BLaER1 (cell line): ENCODE measurements around the gene MUSTN1.

ENCODE experiments used
- H3K27ac ChIP-seq: shearing (Covaris generic); formaldehyde crosslinking; 2 replicates; pipeline ENCODE4 v1.8.1; 2022
- H3K27me3 ChIP-seq: shearing (Covaris generic); formaldehyde crosslinking; 2 replicates; pipeline ENCODE4 v1.8.1; 2022
- H3K36me3 ChIP-seq: shearing (Covaris generic); formaldehyde crosslinking; 2 replicates; pipeline ENCODE4 v1.8.1; 2022
- H3K4me1 ChIP-seq: shearing (Covaris generic); formaldehyde crosslinking; 2 replicates; pipeline ENCODE4 v1.8.1; 2022
- H3K4me2 ChIP-seq: shearing (Covaris generic); formaldehyde crosslinking; 2 replicates; pipeline ENCODE4 v1.8.1; 2022
- H3K4me3 ChIP-seq: shearing (Covaris generic); formaldehyde crosslinking; 2 replicates; pipeline ENCODE4 v1.8.1; 2022
- H3K9ac ChIP-seq: shearing (Covaris generic); formaldehyde crosslinking; 2 replicates; pipeline ENCODE4 v1.8.1; 2022
- H3K9me3 ChIP-seq: shearing (Covaris generic); formaldehyde crosslinking; 2 replicates; pipeline ENCODE4 v1.8.1; 2022
- H4K20me1 ChIP-seq: shearing (Covaris generic); formaldehyde crosslinking; 2 replicates; pipeline ENCODE4 v1.8.1; 2022
- Cebpa-rat ChIP-seq: shearing (Covaris generic); IDR thresholded peaks from 2 replicates; pipeline ENCODE4 v1.8.1; 2022

Gene MUSTN1

GRCh38 chr3:52838561-52839267 lies 3.9 kb upstream of the MUSTN1 start:
- peak overlapping the region; percentile 72 for H3K4me2 ChIP-seq
- H3K9me3 ChIP-seq = no peaks in the 10 kb centered on the region
- peaks cover 99% of the 10 kb centered on the region for H3K4me1 ChIP-seq
- TF ChIP-seq Cebpa-rat = no peak
- H3K27me3 ChIP-seq = no peaks in the 10 kb centered on the region
- H3K9ac ChIP-seq = peak overlapping the region; percentile 17; the same call in 1 of the 2 replicates
- peaks cover 31% of the 10 kb centered on the region; the same call in 1 of the 2 replicates for H3K36me3 ChIP-seq
- peak overlapping the region; percentile 52; the same call in 1 of the 2 replicates for H3K27ac ChIP-seq
- no peak overlapping the region for H3K4me3 ChIP-seq
- no peaks in the 10 kb centered on the region for H4K20me1 ChIP-seq

- no peak for TF ChIP-seq Cebpa-rat
- Histone ChIP-seq H3K9me3 (no peaks in the 10 kb centered on the region), H3K4me1 (peaks cover 99% of the 10 kb centered on the region), H3K4me2 (peak overlapping the region; percentile 72), H3K4me3 (no peak overlapping the region), H3K36me3 (peaks cover 23% of the 10 kb centered on the region; the same call in 1 of the 2 replicates), H4K20me1 (no peaks in the 10 kb centered on the region), H3K27ac (peak overlapping the region; percentile 62), H3K27me3 (no peaks in the 10 kb centered on the region), H3K9ac (peak overlapping the region; percentile 17; the same call in 1 of the 2 replicates)
Observed at GRCh38 chr3:52836986-52837385, 2.2 kb upstream of the MUSTN1 start.

GRCh38 chr3:52836471-52836845 lies 1.6 kb upstream of the MUSTN1 start:
- Histone ChIP-seq H3K4me1 (peaks cover 99% of the 10 kb centered on the region), H3K9ac (peak overlapping the region; percentile 17; the same call in 1 of the 2 replicates), H3K36me3 (peaks cover 21% of the 10 kb centered on the region; the same call in 1 of the 2 replicates), H3K27me3 (no peaks in the 10 kb centered on the region), H3K9me3 (no peaks in the 10 kb centered on the region), H4K20me1 (no peaks in the 10 kb centered on the region), H3K4me3 (no peak overlapping the region), H3K4me2 (peak overlapping the region; percentile 72), H3K27ac (peak overlapping the region; percentile 62)
- TF ChIP-seq Cebpa-rat = no peak

- no peak for TF ChIP-seq Cebpa-rat
- peak overlapping the region; percentile 62 for H3K27ac ChIP-seq
Observed at GRCh38 chr3:52835766-52836470, 1.1 kb upstream of the MUSTN1 start.

GRCh38 chr3:52833202-52833601 lies 1.6 kb downstream of the MUSTN1 start:
- TF ChIP-seq Cebpa-rat = no peak
- H3K27me3 ChIP-seq = no peaks in the 10 kb centered on the region
- no peaks in the 10 kb centered on the region for H3K9me3 ChIP-seq
- H3K9ac ChIP-seq = no peak overlapping the region
- peak overlapping the region; percentile 82; the same call in 1 of the 2 replicates for H3K4me2 ChIP-seq
- H3K27ac ChIP-seq = no peak overlapping the region
- H3K4me3 ChIP-seq = no peak overlapping the region
- 0 out of 2 replicates have a peak, but pooled peaks cover 14% of the 10 kb centered on the region for H3K36me3 ChIP-seq
- H3K4me1 ChIP-seq = peaks cover 80% of the 10 kb centered on the region
- no peaks in the 10 kb centered on the region for H4K20me1 ChIP-seq

More at GRCh38 chr3:52835766-52836470, 1.1 kb upstream of the MUSTN1 start:
- Histone ChIP-seq H3K9me3 (no peaks in the 10 kb centered on the region), H3K36me3 (peaks cover 21% of the 10 kb centered on the region; the same call in 1 of the 2 replicates), H4K20me1 (no peaks in the 10 kb centered on the region), H3K4me3 (no peak overlapping the region), H3K4me1 (peaks cover 99% of the 10 kb centered on the region), H3K9ac (0 out of 2 replicates have a peak overlapping the region, but pooled peaks have one; percentile 17), H3K4me2 (peak overlapping the region; percentile 72), H3K27me3 (no peaks in the 10 kb centered on the region)

GRCh38 chr3:52831500-52832301 lies 3.1 kb downstream of the MUSTN1 start:
- peak overlapping the region; percentile 69 for H3K27ac ChIP-seq
- H4K20me1 ChIP-seq = no peaks in the 10 kb centered on the region
- no peaks in the 10 kb centered on the region for H3K9me3 ChIP-seq
- H3K4me2 ChIP-seq = peak overlapping the region; percentile 82
- TF ChIP-seq Cebpa-rat = no peak
- no peaks in the 10 kb centered on the region for H3K27me3 ChIP-seq
- no peak overlapping the region for H3K4me3 ChIP-seq
- 0 out of 2 replicates have a peak, but pooled peaks cover 14% of the 10 kb centered on the region for H3K36me3 ChIP-seq
- peaks cover 65% of the 10 kb centered on the region for H3K4me1 ChIP-seq
- H3K9ac ChIP-seq = peak overlapping the region; percentile 45; the same call in 1 of the 2 replicates

GRCh38 chr3:52830535-52831258 lies 4.1 kb downstream of the MUSTN1 start, which contains the start of gene ITIH4:
Gene ITIH4, minus strand, starts transcription at chr3:52830672. Its CDS starts 30 bp downstream, at chr3:52830642.
- Histone ChIP-seq H3K4me2 (peak within 1 kb of the TSS; percentile 82), H3K4me3 (no peak within 1 kb of the TSS), H3K9ac (peak within 1 kb of the TSS; percentile 45; the same call in 1 of the 2 replicates), H3K27ac (peak within 1 kb of the TSS; percentile 69), H3K27me3 (no peaks in the 10 kb centered on the region), H4K20me1 (no peaks in the 10 kb centered on the region), H3K4me1 (peaks cover 55% of the 10 kb centered on the region), H3K36me3 (0 out of 2 replicates have a peak, but pooled peaks cover 8% of the 10 kb centered on the region), H3K9me3 (no peaks in the 10 kb centered on the region)
- TF ChIP-seq Cebpa-rat = no peak

- H3K4me2 ChIP-seq = no peak overlapping the region
- 0 out of 2 replicates have a peak, but pooled peaks cover under 1% of the 10 kb centered on the region for H3K36me3 ChIP-seq
Observed at GRCh38 chr3:52829906-52830463, 4.8 kb downstream of the MUSTN1 start.

More at GRCh38 chr3:52829906-52830463, 4.8 kb downstream of the MUSTN1 start:
- no peak overlapping the region; the same call in 1 of the 2 replicates for H3K9ac ChIP-seq
- H4K20me1 ChIP-seq = no peaks in the 10 kb centered on the region
- H3K27ac ChIP-seq = no peak overlapping the region
- no peak for TF ChIP-seq Cebpa-rat
- H3K4me3 ChIP-seq = no peak overlapping the region
- H3K27me3 ChIP-seq = no peaks in the 10 kb centered on the region
- peaks cover 48% of the 10 kb centered on the region for H3K4me1 ChIP-seq
- no peaks in the 10 kb centered on the region for H3K9me3 ChIP-seq
